HEK293 (cell line): ENCODE measurements around the gene COBL.

Source experiments
- CTCF ChIA-PET: fragments of 350-600 bp; formaldehyde crosslinking; extraction: SDS; loops from one replicate; lab custom pipeline; 2021; ENCODE audit warnings: antibody characterized with exemption; lab: Yijun Ruan, JAX
- POLR2A ChIA-PET: fragments of 300-600 bp; formaldehyde crosslinking; extraction: SDS; loops from one replicate; lab custom pipeline; 2020; ENCODE audit warnings: antibody characterized with exemption, inconsistent platforms; lab: Yijun Ruan, JAX
- H3K27ac ChIP-seq: fragments of 200-500 bp; sonication (Bioruptor generic); 2 replicates; pipeline ENCODE4 v1.5.1; 2014; ENCODE audit warnings: low read depth, low read length, control low read depth, inconsistent platforms; ENCODE audit errors: extremely low read depth
- H3K36me3 ChIP-seq, 2 experiments: fragments of 200-500 bp in 1 of 2; sonication (Bioruptor generic) in 1 of 2; 1 replicate in 1 of 2; 2 replicates in 1 of 2; pipeline ENCODE4 v1.5.1; 2014 to 2017; ENCODE audit warnings: inconsistent platforms in 2 of 2, low read length in 2 of 2; ENCODE audit not compliant: control insufficient read depth in 2 of 2, insufficient read depth in 1 of 2
- H3K4me1 ChIP-seq: fragments of 200-500 bp; sonication (Bioruptor generic); 2 replicates; pipeline ENCODE4 v1.5.1; 2014; ENCODE audit warnings: mild to moderate bottlenecking, low read length, inconsistent platforms; ENCODE audit not compliant: control insufficient read depth, insufficient read depth
- H3K4me3 ChIP-seq: 2 replicates; pipeline ENCODE4 v1.5.1; 2011; ENCODE audit warnings: low read depth, mild to moderate bottlenecking, control low read depth, low read length, moderate library complexity
- H3K9me3 ChIP-seq: fragments of 200-500 bp; sonication (Bioruptor generic); 2 replicates; pipeline ENCODE4 v1.5.1; 2014; ENCODE audit warnings: low read depth, low read length, inconsistent platforms; ENCODE audit not compliant: control insufficient read depth, insufficient read depth
- BCL11B ChIP-seq: fragments of 450-650 bp; formaldehyde crosslinking; IDR thresholded peaks from 2 replicates; pipeline ENCODE4 v1.5.1; 2016; ENCODE audit warnings: low read depth, missing biosample characterization, missing genetic modification characterization
- KLF7 ChIP-seq: fragments of 450-650 bp; formaldehyde crosslinking; IDR thresholded peaks from 2 replicates; pipeline ENCODE4 v1.5.1; 2016; ENCODE audit warnings: missing biosample characterization, missing genetic modification characterization, borderline replicate concordance
- ZBTB17 ChIP-seq: fragments of 450-650 bp; formaldehyde crosslinking; IDR thresholded peaks from 2 replicates; pipeline ENCODE4 v1.5.1; 2016; ENCODE audit warnings: missing biosample characterization, missing genetic modification characterization
- ZNF19 ChIP-seq: fragments of 450-650 bp; formaldehyde crosslinking; IDR thresholded peaks from 2 replicates; pipeline ENCODE4; 2016; ENCODE audit warnings: missing biosample characterization, missing genetic modification characterization, low read depth
- ZNF214 ChIP-seq: fragments of 450-650 bp; formaldehyde crosslinking; IDR thresholded peaks from 2 replicates; pipeline ENCODE4 v1.5.1; 2017; ENCODE audit warnings: missing biosample characterization, mild to moderate bottlenecking, missing genetic modification characterization, borderline replicate concordance
- ZNF223 ChIP-seq: fragments of 450-650 bp; formaldehyde crosslinking; IDR thresholded peaks from 2 replicates; pipeline ENCODE4 v1.5.1; 2016; ENCODE audit warnings: missing biosample characterization, missing genetic modification characterization
- ZNF248 ChIP-seq: fragments of 450-650 bp; formaldehyde crosslinking; IDR thresholded peaks from 2 replicates; pipeline ENCODE4 v1.5.1; 2017; ENCODE audit warnings: missing biosample characterization, missing genetic modification characterization
- ZNF324 ChIP-seq: fragments of 450-650 bp; formaldehyde crosslinking; IDR thresholded peaks from 2 replicates; pipeline ENCODE4 v1.5.1; 2016; ENCODE audit warnings: missing biosample characterization, missing genetic modification characterization
- ZNF354C ChIP-seq: fragments of 450-650 bp; formaldehyde crosslinking; IDR thresholded peaks from 2 replicates; pipeline ENCODE4 v1.5.1; 2016; ENCODE audit warnings: missing biosample characterization, missing genetic modification characterization, low read depth, borderline replicate concordance
- ZNF366 ChIP-seq: fragments of 450-650 bp; formaldehyde crosslinking; conservative IDR thresholded peaks from 2 replicates; pipeline ENCODE4 v1.5.1; 2016; ENCODE audit warnings: missing biosample characterization, missing genetic modification characterization
- ZNF555 ChIP-seq: fragments of 450-650 bp; formaldehyde crosslinking; conservative IDR thresholded peaks from 2 replicates; pipeline ENCODE4 v1.5.1; 2017; ENCODE audit warnings: missing biosample characterization, mild to moderate bottlenecking, missing genetic modification characterization, inconsistent platforms
- ZNF707 ChIP-seq: fragments of 450-650 bp; formaldehyde crosslinking; IDR thresholded peaks from 2 replicates; pipeline ENCODE4 v1.5.1; 2016; ENCODE audit warnings: missing biosample characterization, missing genetic modification characterization
- TF ChIP-seq, protein P1 (sequence below): fragments of 450-650 bp; formaldehyde crosslinking; IDR thresholded peaks from 2 replicates; pipeline ENCODE4 v1.5.1; 2016; ENCODE audit warnings: missing biosample characterization, missing genetic modification characterization
- TF ChIP-seq, protein P2 (sequence below): fragments of 450-650 bp; formaldehyde crosslinking; IDR thresholded peaks from 2 replicates; pipeline ENCODE4 v1.5.1; 2016; ENCODE audit warnings: missing biosample characterization, missing genetic modification characterization
- TF ChIP-seq, protein P3 (sequence below): fragments of 450-650 bp; formaldehyde crosslinking; IDR thresholded peaks from 2 replicates; pipeline ENCODE4 v1.5.0; 2017; ENCODE audit warnings: missing biosample characterization, missing genetic modification characterization, borderline replicate concordance
- TF ChIP-seq, protein P4 (sequence below): fragments of 450-650 bp; formaldehyde crosslinking; IDR thresholded peaks from 2 replicates; pipeline ENCODE4 v1.5.1; 2016; ENCODE audit warnings: missing biosample characterization, missing genetic modification characterization, borderline replicate concordance

COBL gene

DNA sequence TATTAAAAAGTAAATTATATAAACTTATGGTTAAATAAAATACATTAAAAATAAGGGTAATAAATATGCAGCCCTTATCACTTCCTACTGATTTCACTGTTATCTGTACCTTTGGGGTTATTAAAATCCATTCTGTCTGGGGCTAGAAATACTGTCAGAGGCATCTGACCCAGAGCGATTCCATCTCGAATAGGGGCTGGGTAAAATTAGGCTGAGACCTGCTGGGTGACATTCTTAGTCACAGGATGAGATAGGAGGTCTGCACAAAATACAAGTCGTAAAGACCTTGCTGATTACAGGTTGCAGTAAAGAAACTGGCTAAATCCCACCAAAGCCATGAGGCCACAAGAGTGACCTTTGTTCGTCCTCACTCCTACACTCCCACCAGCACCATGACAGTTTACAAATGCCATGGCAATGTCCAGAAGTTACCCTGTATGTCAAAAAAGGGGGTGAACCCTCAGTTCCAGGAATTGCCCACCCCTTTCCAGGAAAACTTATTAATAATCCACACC, 77.6 kb downstream of the COBL start:
- H3K36me3 ChIP-seq: no peaks in the 10 kb centered on the region
- 0 out of 2 replicates have a peak, but pooled peaks cover 3% of the 10 kb centered on the region for H3K4me1 ChIP-seq
- H3K27ac ChIP-seq: no peak overlapping the region
- H3K9me3 ChIP-seq: no peaks in the 10 kb centered on the region
- TF ChIP-seq ZNF248 (tag by site-specific recombination) (no peak), ZNF214 (tag by site-specific recombination) (no peak), BCL11B (tag by site-specific recombination) (no peak), ZNF707 (no peak), ZNF324 (no peak), ZNF555 (tag by site-specific recombination) (no peak), ZNF354C (tag by site-specific recombination) (no peak), ZNF223 (tag by site-specific recombination) (no peak), KLF7 (tag by site-specific recombination) (no peak), ZBTB17 (tag by site-specific recombination) (no peak), ZNF19 (tag by site-specific recombination) (no peak), ZNF366 (tag by site-specific recombination) (no peak)
- TF ChIP-seq, protein P1, sequence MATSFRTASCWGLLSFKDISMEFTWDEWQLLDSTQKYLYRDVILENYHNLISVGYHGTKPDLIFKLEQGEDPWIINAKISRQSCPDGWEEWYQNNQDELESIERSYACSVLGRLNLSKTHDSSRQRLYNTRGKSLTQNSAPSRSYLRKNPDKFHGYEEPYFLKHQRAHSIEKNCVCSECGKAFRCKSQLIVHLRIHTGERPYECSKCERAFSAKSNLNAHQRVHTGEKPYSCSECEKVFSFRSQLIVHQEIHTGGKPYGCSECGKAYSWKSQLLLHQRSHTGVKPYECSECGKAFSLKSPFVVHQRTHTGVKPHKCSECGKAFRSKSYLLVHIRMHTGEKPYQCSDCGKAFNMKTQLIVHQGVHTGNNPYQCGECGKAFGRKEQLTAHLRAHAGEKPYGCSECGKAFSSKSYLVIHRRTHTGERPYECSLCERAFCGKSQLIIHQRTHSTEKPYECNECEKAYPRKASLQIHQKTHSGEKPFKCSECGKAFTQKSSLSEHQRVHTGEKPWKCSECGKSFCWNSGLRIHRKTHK: no peak
- TF ChIP-seq, protein P2, sequence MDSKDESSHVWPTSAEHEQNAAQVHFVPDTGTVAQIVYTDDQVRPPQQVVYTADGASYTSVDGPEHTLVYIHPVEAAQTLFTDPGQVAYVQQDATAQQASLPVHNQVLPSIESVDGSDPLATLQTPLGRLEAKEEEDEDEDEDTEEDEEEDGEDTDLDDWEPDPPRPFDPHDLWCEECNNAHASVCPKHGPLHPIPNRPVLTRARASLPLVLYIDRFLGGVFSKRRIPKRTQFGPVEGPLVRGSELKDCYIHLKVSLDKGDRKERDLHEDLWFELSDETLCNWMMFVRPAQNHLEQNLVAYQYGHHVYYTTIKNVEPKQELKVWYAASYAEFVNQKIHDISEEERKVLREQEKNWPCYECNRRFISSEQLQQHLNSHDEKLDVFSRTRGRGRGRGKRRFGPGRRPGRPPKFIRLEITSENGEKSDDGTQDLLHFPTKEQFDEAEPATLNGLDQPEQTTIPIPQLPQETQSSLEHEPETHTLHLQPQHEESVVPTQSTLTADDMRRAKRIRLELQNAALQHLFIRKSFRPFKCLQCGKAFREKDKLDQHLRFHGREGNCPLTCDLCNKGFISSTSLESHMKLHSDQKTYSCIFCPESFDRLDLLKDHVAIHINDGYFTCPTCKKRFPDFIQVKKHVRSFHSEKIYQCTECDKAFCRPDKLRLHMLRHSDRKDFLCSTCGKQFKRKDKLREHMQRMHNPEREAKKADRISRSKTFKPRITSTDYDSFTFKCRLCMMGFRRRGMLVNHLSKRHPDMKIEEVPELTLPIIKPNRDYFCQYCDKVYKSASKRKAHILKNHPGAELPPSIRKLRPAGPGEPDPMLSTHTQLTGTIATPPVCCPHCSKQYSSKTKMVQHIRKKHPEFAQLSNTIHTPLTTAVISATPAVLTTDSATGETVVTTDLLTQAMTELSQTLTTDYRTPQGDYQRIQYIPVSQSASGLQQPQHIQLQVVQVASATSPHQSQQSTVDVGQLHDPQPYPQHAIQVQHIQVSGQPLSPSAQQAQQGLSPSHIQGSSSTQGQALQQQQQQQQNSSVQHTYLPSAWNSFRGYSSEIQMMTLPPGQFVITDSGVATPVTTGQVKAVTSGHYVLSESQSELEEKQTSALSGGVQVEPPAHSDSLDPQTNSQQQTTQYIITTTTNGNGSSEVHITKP (tag by site-specific recombination): no peak
- TF ChIP-seq, protein P3, sequence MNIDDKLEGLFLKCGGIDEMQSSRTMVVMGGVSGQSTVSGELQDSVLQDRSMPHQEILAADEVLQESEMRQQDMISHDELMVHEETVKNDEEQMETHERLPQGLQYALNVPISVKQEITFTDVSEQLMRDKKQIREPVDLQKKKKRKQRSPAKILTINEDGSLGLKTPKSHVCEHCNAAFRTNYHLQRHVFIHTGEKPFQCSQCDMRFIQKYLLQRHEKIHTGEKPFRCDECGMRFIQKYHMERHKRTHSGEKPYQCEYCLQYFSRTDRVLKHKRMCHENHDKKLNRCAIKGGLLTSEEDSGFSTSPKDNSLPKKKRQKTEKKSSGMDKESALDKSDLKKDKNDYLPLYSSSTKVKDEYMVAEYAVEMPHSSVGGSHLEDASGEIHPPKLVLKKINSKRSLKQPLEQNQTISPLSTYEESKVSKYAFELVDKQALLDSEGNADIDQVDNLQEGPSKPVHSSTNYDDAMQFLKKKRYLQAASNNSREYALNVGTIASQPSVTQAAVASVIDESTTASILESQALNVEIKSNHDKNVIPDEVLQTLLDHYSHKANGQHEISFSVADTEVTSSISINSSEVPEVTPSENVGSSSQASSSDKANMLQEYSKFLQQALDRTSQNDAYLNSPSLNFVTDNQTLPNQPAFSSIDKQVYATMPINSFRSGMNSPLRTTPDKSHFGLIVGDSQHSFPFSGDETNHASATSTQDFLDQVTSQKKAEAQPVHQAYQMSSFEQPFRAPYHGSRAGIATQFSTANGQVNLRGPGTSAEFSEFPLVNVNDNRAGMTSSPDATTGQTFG (tag by site-specific recombination): no peak
- TF ChIP-seq, protein P4, sequence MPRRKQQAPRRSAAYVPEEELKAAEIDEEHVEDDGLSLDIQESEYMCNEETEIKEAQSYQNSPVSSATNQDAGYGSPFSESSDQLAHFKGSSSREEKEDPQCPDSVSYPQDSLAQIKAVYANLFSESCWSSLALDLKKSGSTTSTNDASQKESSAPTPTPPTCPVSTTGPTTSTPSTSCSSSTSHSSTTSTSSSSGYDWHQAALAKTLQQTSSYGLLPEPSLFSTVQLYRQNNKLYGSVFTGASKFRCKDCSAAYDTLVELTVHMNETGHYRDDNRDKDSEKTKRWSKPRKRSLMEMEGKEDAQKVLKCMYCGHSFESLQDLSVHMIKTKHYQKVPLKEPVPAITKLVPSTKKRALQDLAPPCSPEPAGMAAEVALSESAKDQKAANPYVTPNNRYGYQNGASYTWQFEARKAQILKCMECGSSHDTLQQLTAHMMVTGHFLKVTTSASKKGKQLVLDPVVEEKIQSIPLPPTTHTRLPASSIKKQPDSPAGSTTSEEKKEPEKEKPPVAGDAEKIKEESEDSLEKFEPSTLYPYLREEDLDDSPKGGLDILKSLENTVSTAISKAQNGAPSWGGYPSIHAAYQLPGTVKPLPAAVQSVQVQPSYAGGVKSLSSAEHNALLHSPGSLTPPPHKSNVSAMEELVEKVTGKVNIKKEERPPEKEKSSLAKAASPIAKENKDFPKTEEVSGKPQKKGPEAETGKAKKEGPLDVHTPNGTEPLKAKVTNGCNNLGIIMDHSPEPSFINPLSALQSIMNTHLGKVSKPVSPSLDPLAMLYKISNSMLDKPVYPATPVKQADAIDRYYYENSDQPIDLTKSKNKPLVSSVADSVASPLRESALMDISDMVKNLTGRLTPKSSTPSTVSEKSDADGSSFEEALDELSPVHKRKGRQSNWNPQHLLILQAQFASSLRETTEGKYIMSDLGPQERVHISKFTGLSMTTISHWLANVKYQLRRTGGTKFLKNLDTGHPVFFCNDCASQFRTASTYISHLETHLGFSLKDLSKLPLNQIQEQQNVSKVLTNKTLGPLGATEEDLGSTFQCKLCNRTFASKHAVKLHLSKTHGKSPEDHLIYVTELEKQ (tag by site-specific recombination): no peak
- TF ChIP-seq, all 188 proteins: peak for 0
- no peak overlapping the region for H3K4me3 ChIP-seq
- CTCF ChIA-PET: no interaction called here
- POLR2A ChIA-PET: no interaction called here
